ENCODE data around the gene RAB3D.

Gene RAB3D

DNA sequence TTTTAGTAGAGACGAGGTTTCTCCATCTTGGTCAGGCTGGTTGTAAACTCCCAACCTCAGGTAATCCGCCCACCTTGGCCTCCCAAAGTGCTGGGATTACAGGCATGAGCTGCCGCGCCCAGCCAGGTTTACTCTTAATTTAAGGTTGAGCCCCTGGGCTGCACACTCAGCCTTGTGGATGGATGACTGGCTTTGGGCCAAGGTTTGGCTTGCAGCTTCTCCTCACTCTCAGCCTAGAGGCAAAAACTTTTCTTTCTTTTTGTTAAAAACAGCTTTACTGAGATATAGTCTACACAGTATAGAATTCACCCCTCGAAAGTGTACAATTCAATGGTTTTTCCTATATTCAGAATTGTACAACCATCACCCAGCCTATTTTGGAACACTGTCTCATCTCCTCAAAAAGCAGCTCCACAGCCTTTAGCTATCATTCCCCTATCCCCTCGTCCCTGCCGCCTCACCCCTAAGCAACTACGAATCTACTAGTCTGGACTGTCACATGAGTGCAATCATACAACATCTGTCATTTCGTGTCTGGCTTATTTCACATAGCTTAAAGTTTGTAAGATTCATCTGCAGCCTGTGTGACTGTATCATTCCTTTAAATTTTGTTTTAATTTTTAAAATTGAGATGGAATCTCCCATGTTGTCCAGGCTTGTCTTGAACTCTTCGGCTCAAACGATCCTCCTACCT is 58.0 kb downstream of the RAB3D start:
- TF ChIP-seq CTCF (IDR thresholded peaks at IDR 0.05) (no peak), ZFX (IDR thresholded peaks at IDR 0.05; ENCODE audit: borderline replicate concordance) (no peak)
- H3K27ac ChIP-seq: no peak overlapping the region

- TF ChIP-seq CTCF (IDR thresholded peaks at IDR 0.05) (no peak), ZFX (IDR thresholded peaks at IDR 0.05; ENCODE audit: borderline replicate concordance) (no peak)
- no peak overlapping the region for H3K27ac ChIP-seq
These were observed 59.8 kb downstream of the RAB3D start for GRCh38 chr19:11279505-11280236.

DNA sequence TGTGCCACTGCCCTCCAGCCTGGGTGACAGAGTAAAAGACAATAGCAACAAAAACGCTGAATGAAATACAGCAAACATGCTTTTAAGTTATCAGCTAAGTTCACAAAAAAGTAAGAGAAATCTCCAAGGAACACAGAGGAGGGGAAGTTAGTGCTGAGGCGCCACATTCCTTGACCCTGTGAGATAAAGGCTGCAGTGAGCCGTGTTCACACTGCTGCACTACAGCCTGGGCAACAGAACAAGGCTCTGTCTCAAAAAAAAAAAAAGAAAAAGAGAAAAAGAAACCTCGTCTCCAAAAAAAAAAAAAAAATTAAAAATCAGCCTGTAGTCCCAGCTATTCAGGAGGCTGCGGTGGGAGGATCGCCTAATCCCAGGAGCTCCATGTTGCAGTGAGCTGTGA is 60.8 kb downstream of the RAB3D start:
- no peak for TF ChIP-seq CTCF (IDR thresholded peaks at IDR 0.05)
- TF ChIP-seq ZFX (IDR thresholded peaks at IDR 0.05; ENCODE audit: borderline replicate concordance): no peak
- H3K27ac ChIP-seq: no peak overlapping the region

- TF ChIP-seq ZFX (IDR thresholded peaks at IDR 0.05; ENCODE audit: borderline replicate concordance) (no peak), CTCF (IDR thresholded peaks at IDR 0.05) (no peak)
These were observed 64.8 kb downstream of the RAB3D start for GRCh38 chr19:11274533-11275086.

DNA sequence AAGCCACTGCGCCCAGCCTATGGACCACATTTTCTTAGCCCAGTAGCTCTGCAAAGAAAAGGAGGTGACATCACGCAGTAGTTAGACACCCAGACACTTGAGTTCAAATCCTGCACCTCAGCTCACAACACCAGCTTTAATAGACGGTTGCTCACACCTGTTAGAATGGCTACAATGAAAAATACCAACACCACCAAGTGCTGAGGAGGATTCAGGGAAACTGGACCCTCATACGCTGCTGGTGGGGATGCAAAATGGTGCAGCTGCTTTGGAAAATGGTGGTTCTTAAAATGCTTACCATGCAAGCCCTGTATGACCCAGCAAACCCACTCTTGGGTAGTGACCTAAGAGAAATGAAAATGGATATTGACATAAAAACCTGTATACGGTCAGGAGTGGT is 65.5 kb downstream of the RAB3D start:
- no peak for TF ChIP-seq ZFX (IDR thresholded peaks at IDR 0.05; ENCODE audit: borderline replicate concordance)
- TF ChIP-seq CTCF (IDR thresholded peaks at IDR 0.05): no peak
- no peak overlapping the region for H3K27ac ChIP-seq

More at GRCh38 chr19:11274533-11275086, 64.8 kb downstream of the RAB3D start:
- H3K27ac ChIP-seq: no peak overlapping the region

GRCh38 chr19:11273296-11273695 is 66.2 kb downstream of the RAB3D start:
- TF ChIP-seq CTCF (IDR thresholded peaks at IDR 0.05): no peak
- no peak for TF ChIP-seq ZFX (IDR thresholded peaks at IDR 0.05; ENCODE audit: borderline replicate concordance)
- H3K27ac ChIP-seq: no peak overlapping the region
